ENCODE results near the gene SPAG6.
A peak's percentile ranks its signal among the peaks of the same experiment; 100 is the strongest.

Gene SPAG6

DNA sequence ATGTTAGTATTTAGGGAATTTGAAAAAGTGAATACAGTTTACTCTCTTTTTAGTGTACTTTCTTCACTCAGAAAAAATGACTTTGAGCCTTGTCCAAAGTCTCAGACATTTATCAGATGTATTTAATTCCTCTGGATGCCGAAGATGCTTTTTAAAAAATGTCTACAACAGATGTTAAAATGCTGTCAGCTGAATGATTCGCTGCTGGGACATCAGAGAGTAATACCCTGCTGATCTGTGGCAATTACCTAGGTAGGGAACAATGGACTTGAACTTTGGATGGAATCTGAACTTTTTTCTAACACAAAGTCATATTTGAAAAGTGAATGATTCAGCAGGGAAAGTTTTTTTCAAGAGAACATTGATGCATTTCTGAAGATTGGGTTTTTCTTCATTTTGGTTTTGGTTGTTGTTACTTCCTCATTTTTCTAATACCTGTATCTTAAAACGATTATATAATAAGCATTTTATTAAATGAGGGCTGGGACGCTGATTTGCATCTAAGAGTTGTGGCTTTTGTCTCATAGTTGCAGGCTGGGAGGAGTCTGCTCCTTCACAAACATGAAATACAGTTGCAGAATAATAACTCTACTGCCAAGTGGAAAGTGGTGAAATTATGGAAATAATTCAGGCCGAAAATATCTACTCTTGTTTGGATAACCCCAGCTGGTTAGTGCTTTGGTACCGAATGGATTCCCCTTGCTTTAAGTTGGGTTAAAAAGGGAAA lies 98.0 kb downstream of the SPAG6 start:
- no peak overlapping the region for H3K4me3 ChIP-seq (ENCODE audit: low read depth, low read length)
- DNase-seq (ENCODE audit: low read depth), result peak; percentile 26
- TF ChIP-seq, protein P1, sequence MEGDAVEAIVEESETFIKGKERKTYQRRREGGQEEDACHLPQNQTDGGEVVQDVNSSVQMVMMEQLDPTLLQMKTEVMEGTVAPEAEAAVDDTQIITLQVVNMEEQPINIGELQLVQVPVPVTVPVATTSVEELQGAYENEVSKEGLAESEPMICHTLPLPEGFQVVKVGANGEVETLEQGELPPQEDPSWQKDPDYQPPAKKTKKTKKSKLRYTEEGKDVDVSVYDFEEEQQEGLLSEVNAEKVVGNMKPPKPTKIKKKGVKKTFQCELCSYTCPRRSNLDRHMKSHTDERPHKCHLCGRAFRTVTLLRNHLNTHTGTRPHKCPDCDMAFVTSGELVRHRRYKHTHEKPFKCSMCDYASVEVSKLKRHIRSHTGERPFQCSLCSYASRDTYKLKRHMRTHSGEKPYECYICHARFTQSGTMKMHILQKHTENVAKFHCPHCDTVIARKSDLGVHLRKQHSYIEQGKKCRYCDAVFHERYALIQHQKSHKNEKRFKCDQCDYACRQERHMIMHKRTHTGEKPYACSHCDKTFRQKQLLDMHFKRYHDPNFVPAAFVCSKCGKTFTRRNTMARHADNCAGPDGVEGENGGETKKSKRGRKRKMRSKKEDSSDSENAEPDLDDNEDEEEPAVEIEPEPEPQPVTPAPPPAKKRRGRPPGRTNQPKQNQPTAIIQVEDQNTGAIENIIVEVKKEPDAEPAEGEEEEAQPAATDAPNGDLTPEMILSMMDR (conservative IDR thresholded peaks at IDR 0.05; ENCODE audit: low read depth, low read length), result no peak

DNA sequence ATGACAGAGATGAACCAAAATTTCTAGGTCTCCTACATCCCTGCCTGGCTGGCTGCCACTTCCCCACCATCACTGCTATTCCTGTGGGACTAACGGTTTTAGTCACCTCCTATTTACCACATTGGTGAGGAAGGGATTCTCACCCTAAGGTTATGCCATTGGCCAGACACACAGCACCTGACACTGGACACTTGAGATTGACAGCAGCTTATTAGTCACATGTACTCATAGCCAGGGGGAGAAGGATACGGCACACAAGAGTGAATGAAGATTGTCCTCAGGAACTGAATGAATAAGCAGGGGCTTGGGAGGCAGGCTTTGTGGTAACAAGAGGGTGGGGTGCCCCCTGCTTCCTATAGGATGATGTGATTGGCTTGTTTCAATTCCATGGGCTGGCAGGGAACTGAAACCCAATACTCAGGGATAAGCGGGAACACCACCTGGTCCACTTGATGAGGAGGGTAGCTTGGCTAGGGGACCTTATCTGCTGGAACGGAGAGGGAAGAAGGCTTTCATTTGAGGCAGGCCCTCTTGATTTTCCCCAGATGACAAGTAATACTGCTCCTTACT lies 99.0 kb downstream of the SPAG6 start:
- TF ChIP-seq, protein P1 (conservative IDR thresholded peaks at IDR 0.05; ENCODE audit: low read depth, low read length), result no peak
- DNase-seq (ENCODE audit: low read depth), result no peak
- no peak overlapping the region for H3K4me3 ChIP-seq (ENCODE audit: low read depth, low read length)

DNA sequence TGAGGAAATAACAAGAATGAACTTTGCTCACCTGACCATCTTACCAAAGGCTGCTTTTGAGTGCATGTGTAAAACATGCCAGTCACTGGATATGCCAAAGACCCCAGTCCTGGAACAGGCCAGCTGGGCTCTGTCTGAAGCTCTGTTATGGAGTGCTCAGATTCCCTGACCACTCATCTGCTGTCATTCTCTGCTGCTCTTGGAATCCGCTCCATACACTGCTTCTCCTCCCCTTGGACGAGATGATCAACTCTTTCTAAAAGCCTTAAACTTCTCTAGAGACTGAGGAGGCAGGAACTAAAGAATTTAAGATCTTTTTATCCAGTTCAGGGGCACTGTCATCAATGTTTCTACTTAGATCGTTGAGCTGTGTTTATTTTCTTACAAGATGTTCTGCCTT lies 100.2 kb downstream of the SPAG6 start:
- TF ChIP-seq, protein P1 (conservative IDR thresholded peaks at IDR 0.05; ENCODE audit: low read depth, low read length), result no peak
- DNase-seq (ENCODE audit: low read depth), result no peak
- no peak overlapping the region for H3K4me3 ChIP-seq (ENCODE audit: low read depth, low read length)

DNA sequence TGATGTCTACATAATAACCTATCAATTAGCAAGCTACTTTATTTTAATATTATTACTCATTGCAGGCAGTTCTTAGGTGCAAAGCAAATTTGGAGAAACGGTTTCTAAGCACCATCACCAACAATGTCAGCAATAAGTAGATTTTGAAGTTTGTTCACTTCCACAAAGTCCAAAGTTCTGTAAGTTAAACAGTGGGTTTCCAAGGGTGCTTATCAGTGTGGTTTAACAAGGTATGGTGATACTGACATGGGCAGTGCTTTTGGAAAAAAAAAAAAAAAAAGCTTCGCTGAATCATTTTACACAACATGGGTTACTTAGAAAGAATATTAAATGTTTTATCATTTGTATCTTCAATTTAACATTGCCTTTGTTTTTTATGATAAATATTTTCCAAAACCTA lies 101.8 kb downstream of the SPAG6 start:
- TF ChIP-seq, protein P1 (conservative IDR thresholded peaks at IDR 0.05; ENCODE audit: low read depth, low read length), result no peak
- no peak overlapping the region for H3K4me3 ChIP-seq (ENCODE audit: low read depth, low read length)
- no peak for DNase-seq (ENCODE audit: low read depth)

DNA sequence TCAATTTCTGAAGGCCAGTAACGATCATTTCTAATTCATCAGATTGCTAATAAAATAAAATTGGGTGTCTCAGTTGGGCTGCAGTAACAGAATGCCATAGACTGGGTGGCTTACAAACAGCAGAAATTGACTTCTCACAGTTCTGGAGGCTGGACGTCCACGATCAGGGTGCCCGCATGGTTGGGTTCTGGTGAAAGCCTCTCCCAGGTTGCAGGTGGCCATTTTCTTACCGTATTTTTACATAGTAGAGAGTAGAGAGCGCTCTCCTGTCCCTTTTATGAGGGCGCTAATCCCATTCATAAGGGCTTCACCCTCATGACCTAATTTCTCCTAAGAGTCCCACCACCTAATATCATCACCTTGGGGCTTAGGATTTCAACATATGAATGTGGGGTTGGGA lies 106.0 kb downstream of the SPAG6 start:
- no peak overlapping the region for H3K4me3 ChIP-seq (ENCODE audit: low read depth, low read length)
- no peak for DNase-seq (ENCODE audit: low read depth)
- TF ChIP-seq, protein P1 (conservative IDR thresholded peaks at IDR 0.05; ENCODE audit: low read depth, low read length), result no peak

DNA sequence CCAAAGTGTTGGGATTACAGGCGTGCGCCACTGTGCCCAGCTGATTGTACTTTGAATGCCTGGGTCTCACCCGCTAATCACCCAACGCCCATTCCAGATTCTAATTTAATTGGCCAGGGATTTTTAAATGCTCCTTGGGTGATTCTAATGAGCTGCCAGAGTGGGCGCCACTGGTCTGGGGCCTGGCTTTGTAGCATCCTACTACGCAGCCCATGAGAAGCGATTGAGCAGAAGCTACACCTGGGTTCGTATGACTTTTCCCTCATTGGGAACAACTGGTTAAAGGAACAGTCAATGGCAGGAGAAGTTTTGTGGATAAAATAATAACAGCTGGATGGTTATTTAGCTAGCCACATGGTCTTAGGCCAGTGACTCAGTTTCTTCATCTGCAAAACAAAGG lies 108.0 kb downstream of the SPAG6 start:
- H3K4me3 ChIP-seq (ENCODE audit: low read depth, low read length), result no peak overlapping the region
- TF ChIP-seq, protein P1 (conservative IDR thresholded peaks at IDR 0.05; ENCODE audit: low read depth, low read length), result no peak
- DNase-seq (ENCODE audit: low read depth), result no peak

All from choroid plexus epithelial cell (primary cell).